IMR-90 (cell line): ENCODE measurements around the gene CAB39. TPM values are rescaled to one million over a fixed set of nuclear protein-coding genes. Genes with fewer than 3 reads are reported as not detected.

Experiments used
- ATAC-seq: fragments of 200-7000 bp; cut with Tn5 transposase; 2 replicates; pipeline ENCODE4 v1.9.1; 2020; ENCODE audit warnings: low read depth, mild to moderate bottlenecking, moderate library complexity
- BruUV-seq: library from RNA; stranded (reverse); fragments of 400-500 nt; replicated peaks from 2 replicates; lab custom pipeline; 2021; lab: Mats Ljungman, UMichigan
- CTCF ChIA-PET: fragments of 300-600 bp; formaldehyde crosslinking; extraction: SDS; loops from one replicate; lab custom pipeline; 2021; ENCODE audit warnings: antibody characterized with exemption; lab: Yijun Ruan, JAX
- POLR2A ChIA-PET: fragments of 300-600 bp; sonication (Branson Sonifier 250); formaldehyde crosslinking; loops from one replicate; lab custom pipeline; 2022; ENCODE audit warnings: antibody characterized with exemption; ENCODE audit not compliant: unreplicated experiment; lab: Charles Lee
- DNase-seq: peaks from one replicate; pipeline ENCODE4 v3.0.0; 2013
- H2AFZ ChIP-seq: replicated peaks from 2 replicates; pipeline ENCODE3; 2013; ENCODE audit warnings: low read length, mild to moderate bottlenecking; ENCODE audit not compliant: poor library complexity
- H2AK5ac ChIP-seq: 2 replicates; pipeline ENCODE4 v1.6.1; 2013; ENCODE audit warnings: low read depth, low read length, inconsistent platforms
- H2AK9ac ChIP-seq: replicated peaks from 2 replicates; pipeline ENCODE3; 2013; ENCODE audit warnings: mild to moderate bottlenecking, low read depth, low read length, moderate library complexity; ENCODE audit not compliant: poor library complexity
- H2BK120ac ChIP-seq: 2 replicates; pipeline ENCODE4 v1.6.1; 2013; ENCODE audit warnings: low read depth, low read length, inconsistent platforms
- H2BK15ac ChIP-seq: 3 replicates; pipeline ENCODE4 v1.6.1; 2013; ENCODE audit warnings: low read depth, low read length, inconsistent platforms
- H2BK20ac ChIP-seq: 2 replicates; pipeline ENCODE4 v1.6.1; 2013; ENCODE audit warnings: low read depth, mild to moderate bottlenecking, inconsistent platforms, low read length, moderate library complexity
- H2BK5ac ChIP-seq: 2 replicates; pipeline ENCODE4 v1.6.1; 2013; ENCODE audit warnings: mild to moderate bottlenecking, low read depth, low read length, inconsistent platforms; ENCODE audit not compliant: poor library complexity, severe bottlenecking
- H3K14ac ChIP-seq: replicated peaks from 2 replicates; pipeline ENCODE4 v1.6.1; 2013; ENCODE audit warnings: low read depth, low read length, inconsistent platforms
- H3K18ac ChIP-seq: 2 replicates; pipeline ENCODE4 v1.6.1; 2013; ENCODE audit warnings: low read depth, low read length, control low read depth
- H3K23ac ChIP-seq: 2 replicates; pipeline ENCODE4 v1.6.1; 2013; ENCODE audit warnings: low read depth, low read length, inconsistent platforms
- H3K27ac ChIP-seq: 2 replicates; pipeline ENCODE4 v1.5.1; 2013; ENCODE audit warnings: mild to moderate bottlenecking, control low read depth, low read length; ENCODE audit not compliant: insufficient read depth
- H3K27me3 ChIP-seq: 2 replicates; pipeline ENCODE4 v1.6.1; 2013; ENCODE audit warnings: low read length; ENCODE audit not compliant: control insufficient read depth, insufficient read depth
- H3K36me3 ChIP-seq: 2 replicates; pipeline ENCODE4 v1.6.1; 2013; ENCODE audit warnings: low read length, mixed read lengths; ENCODE audit not compliant: control insufficient read depth, insufficient read depth
- H3K4ac ChIP-seq: 2 replicates; pipeline ENCODE4 v1.6.1; 2013; ENCODE audit warnings: low read depth, low read length, inconsistent platforms
- H3K4me1 ChIP-seq: 2 replicates; pipeline ENCODE4 v1.6.1; 2013; ENCODE audit warnings: low read length, mixed read lengths; ENCODE audit not compliant: control insufficient read depth, insufficient read depth
- H3K4me2 ChIP-seq: 2 replicates; pipeline ENCODE4 v1.6.1; 2013; ENCODE audit warnings: low read depth, mild to moderate bottlenecking, control low read depth, low read length, moderate library complexity
- H3K4me3 ChIP-seq: 2 replicates; pipeline ENCODE4 v1.5.1; 2013; ENCODE audit warnings: low read depth, mild to moderate bottlenecking, control low read depth, low read length, moderate library complexity; ENCODE audit not compliant: insufficient read depth
- H3K56ac ChIP-seq: 2 replicates; pipeline ENCODE4 v1.6.1; 2013; ENCODE audit warnings: low read length, inconsistent platforms; ENCODE audit not compliant: insufficient read depth; ENCODE audit errors: extremely low read depth
- H3K79me1 ChIP-seq, 2 experiments: 2 replicates each; pipeline ENCODE4 v1.6.1; 2013; ENCODE audit warnings: low read length in 2 of 2, inconsistent platforms in 1 of 2, low read depth in 1 of 2
- H3K9ac ChIP-seq: 2 replicates; pipeline ENCODE4 v1.6.1; 2013; ENCODE audit warnings: low read depth, low read length, control low read depth
- H3K9me1 ChIP-seq: 2 replicates; pipeline ENCODE4 v1.6.1; 2013; ENCODE audit warnings: low read length, inconsistent platforms; ENCODE audit not compliant: insufficient read depth
- H3K9me3 ChIP-seq: 2 replicates; pipeline ENCODE4 v1.6.1; 2013; ENCODE audit warnings: low read length; ENCODE audit not compliant: control insufficient read depth, insufficient read depth
- H4K20me1 ChIP-seq: 2 replicates; pipeline ENCODE4 v1.6.1; 2013; ENCODE audit warnings: low read length, inconsistent platforms; ENCODE audit not compliant: insufficient read depth
- H4K5ac ChIP-seq: 2 replicates; pipeline ENCODE4 v1.6.1; 2013; ENCODE audit warnings: mild to moderate bottlenecking, low read depth, low read length, control low read depth
- H4K8ac ChIP-seq, 2 experiments: 2 replicates each; pipeline ENCODE4 v1.6.1; 2013; ENCODE audit warnings: low read depth in 2 of 2, low read length in 2 of 2, control low read depth in 1 of 2, inconsistent platforms in 1 of 2
- H4K91ac ChIP-seq: 2 replicates; pipeline ENCODE4 v1.6.1; 2013; ENCODE audit warnings: low read depth, low read length, inconsistent platforms; ENCODE audit not compliant: insufficient read depth
- BHLHE40 ChIP-seq: fragments of 150-350 bp; IDR thresholded peaks from 2 replicates; pipeline ENCODE4 v1.6.1; 2016; ENCODE audit warnings: mild to moderate bottlenecking, low read depth, low read length
- CEBPB ChIP-seq: IDR thresholded peaks from 2 replicates; pipeline ENCODE4 v1.6.1; 2012; ENCODE audit warnings: low read depth, low read length, improper control_type of control experiment
- FOS ChIP-seq: fragments of 150-350 bp; IDR thresholded peaks from 2 replicates; pipeline ENCODE4 v1.6.1; 2016; ENCODE audit warnings: low read depth, low read length
- MAFK ChIP-seq: IDR thresholded peaks from 2 replicates; pipeline ENCODE4 v1.6.1; 2012; ENCODE audit warnings: low read depth, low read length, improper control_type of control experiment
- MAZ ChIP-seq: IDR thresholded peaks from 2 replicates; pipeline ENCODE4 v1.6.1; 2012; ENCODE audit warnings: low read depth, mild to moderate bottlenecking, low read length, improper control_type of control experiment, moderate library complexity, borderline replicate concordance
- NFE2L2 ChIP-seq: fragments of 150-350 bp; IDR thresholded peaks from 2 replicates; pipeline ENCODE4 v1.6.1; 2016; ENCODE audit warnings: low read depth, mild to moderate bottlenecking, low read length
- POLR2A ChIP-seq: IDR thresholded peaks from 2 replicates; pipeline ENCODE4 v1.6.1; 2012; ENCODE audit warnings: mild to moderate bottlenecking, low read depth, low read length
- RCOR1 ChIP-seq: IDR thresholded peaks from 2 replicates; pipeline ENCODE4 v1.6.1; 2012; ENCODE audit warnings: mild to moderate bottlenecking, low read length, improper control_type of control experiment; ENCODE audit not compliant: insufficient replicate concordance
- RFX5 ChIP-seq: IDR thresholded peaks from 2 replicates; pipeline ENCODE4 v1.8.0; 2012; ENCODE audit warnings: low read depth, mild to moderate bottlenecking, low read length, moderate library complexity
- SMC3 ChIP-seq: fragments of 150-350 bp; IDR thresholded peaks from 2 replicates; pipeline ENCODE4 v1.6.1; 2016; ENCODE audit warnings: low read depth, mild to moderate bottlenecking, antibody characterized with exemption, low read length, moderate library complexity
- WGBS, 2 experiments: methylation state at CpG; one replicate each; pipeline versions ENCODE4 v1.1.5 to v1.1.7; 2013; ENCODE audit warnings: missing lambda C conversion rate in 2 of 2; ENCODE audit not compliant: insufficient read length in 1 of 2; ENCODE audit errors: extremely low coverage in 2 of 2; 5-methylcytosine and 5-hydroxymethylcytosine counted together
- dilution Hi-C: fragments of 300-500 bp; cut with HindIII; formaldehyde crosslinking; loops from one replicate; pipeline ENCODE4 v1.14.3; 2018; ENCODE audit warnings: low sequenced_read_pairs; ENCODE audit not compliant: unreplicated experiment
- in situ Hi-C: fragments of 300-500 bp; cut with MboI; formaldehyde crosslinking; loops from 3 replicates; pipeline ENCODE4 v1.14.3; 2019; ENCODE audit warnings: low sequenced_read_pairs, inconsistent platforms, mixed read lengths
- intact Hi-C: fragments of 100-400 bp; cut with micrococcal nuclease; formaldehyde crosslinking; loops from 2 replicates; pipeline ENCODE4 v1.10.0; 2022
- polyA plus RNA-seq, 3 experiments: library from polyadenylated mRNA; depleted of rRNA; stranded (reverse); fragments of >200 nt; gene quantifications; 2 replicates each; pipeline ENCODE4 v1.2.3, GENCODE V29; 2012; ENCODE audit warnings: low replicate concordance in 1 of 3
- total RNA-seq: library from RNA; depleted of rRNA; stranded (reverse); fragments of >200 nt; gene quantifications from 2 replicates; pipeline ENCODE4 v1.2.3, GENCODE V29; 2012
- TF ChIP-seq, protein P1 (sequence below): fragments of 150-350 bp; IDR thresholded peaks from 2 replicates; pipeline ENCODE4 v1.6.1; 2017; ENCODE audit warnings: mild to moderate bottlenecking, antibody characterized with exemption, low read length, low read depth
- TF ChIP-seq, protein P2 (sequence below): conservative IDR thresholded peaks from 2 replicates; pipeline ENCODE4 v1.5.1; 2012; ENCODE audit warnings: mild to moderate bottlenecking, low read depth, low read length, improper control_type of control experiment

CAB39 gene
- total and polyA plus RNA-seq, 2 of the 4 experiments (the other 2 are of a cell fraction), result 38.2 to 71.7 TPM

GRCh38 chr2:230823264-230823964 lies 110.8 kb downstream of the CAB39 start (continued):
- TF ChIP-seq, protein P1, sequence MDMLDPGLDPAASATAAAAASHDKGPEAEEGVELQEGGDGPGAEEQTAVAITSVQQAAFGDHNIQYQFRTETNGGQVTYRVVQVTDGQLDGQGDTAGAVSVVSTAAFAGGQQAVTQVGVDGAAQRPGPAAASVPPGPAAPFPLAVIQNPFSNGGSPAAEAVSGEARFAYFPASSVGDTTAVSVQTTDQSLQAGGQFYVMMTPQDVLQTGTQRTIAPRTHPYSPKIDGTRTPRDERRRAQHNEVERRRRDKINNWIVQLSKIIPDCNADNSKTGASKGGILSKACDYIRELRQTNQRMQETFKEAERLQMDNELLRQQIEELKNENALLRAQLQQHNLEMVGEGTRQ, result no peak

DNA sequence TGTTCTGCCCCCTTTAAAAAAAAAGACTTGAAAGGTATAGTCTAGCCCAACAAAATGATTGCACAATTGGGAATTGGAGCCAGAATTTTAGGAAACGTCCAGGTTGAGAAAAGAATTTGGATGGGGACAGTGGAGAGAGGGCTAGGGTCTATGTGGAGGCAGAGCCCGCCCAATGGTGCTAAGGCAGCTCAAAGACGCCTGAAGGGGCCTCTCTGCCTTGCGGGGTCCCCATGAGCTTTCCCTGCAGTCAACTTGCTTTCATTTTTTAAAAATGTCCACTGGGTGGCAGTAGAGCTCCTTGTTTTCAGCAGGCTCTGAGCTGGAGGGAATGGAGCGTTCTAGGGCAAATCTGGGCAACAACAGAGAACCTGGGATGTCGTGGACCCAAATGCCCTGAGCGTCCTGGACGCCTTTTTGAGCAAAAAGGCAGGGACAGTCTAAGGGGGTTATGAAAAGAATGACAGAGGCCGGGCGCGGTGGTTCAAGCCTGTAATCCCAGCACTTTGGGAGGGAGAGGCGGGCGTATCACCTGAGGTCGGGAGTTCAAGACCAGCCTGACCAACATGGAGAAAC lies 111.8 kb downstream of the CAB39 start:
- H3K79me1 ChIP-seq, result no peaks in the 10 kb centered on the region
- peak; percentile 79 for TF ChIP-seq CEBPB
- TF ChIP-seq MAZ, result no peak
- TF ChIP-seq, protein P1, result no peak
- TF ChIP-seq FOS, result no peak
- TF ChIP-seq NFE2L2, result no peak
- TF ChIP-seq, protein P2, sequence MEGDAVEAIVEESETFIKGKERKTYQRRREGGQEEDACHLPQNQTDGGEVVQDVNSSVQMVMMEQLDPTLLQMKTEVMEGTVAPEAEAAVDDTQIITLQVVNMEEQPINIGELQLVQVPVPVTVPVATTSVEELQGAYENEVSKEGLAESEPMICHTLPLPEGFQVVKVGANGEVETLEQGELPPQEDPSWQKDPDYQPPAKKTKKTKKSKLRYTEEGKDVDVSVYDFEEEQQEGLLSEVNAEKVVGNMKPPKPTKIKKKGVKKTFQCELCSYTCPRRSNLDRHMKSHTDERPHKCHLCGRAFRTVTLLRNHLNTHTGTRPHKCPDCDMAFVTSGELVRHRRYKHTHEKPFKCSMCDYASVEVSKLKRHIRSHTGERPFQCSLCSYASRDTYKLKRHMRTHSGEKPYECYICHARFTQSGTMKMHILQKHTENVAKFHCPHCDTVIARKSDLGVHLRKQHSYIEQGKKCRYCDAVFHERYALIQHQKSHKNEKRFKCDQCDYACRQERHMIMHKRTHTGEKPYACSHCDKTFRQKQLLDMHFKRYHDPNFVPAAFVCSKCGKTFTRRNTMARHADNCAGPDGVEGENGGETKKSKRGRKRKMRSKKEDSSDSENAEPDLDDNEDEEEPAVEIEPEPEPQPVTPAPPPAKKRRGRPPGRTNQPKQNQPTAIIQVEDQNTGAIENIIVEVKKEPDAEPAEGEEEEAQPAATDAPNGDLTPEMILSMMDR, result peak; percentile 69
- no peak for TF ChIP-seq MAFK
- peak; percentile 52 for TF ChIP-seq SMC3
- no peak for TF ChIP-seq RFX5
- no peak for TF ChIP-seq RCOR1
- no peak for TF ChIP-seq POLR2A
- no peak for TF ChIP-seq BHLHE40

More for the DNA sequence above, 111.8 kb downstream of the CAB39 start:
- Histone ChIP-seq H3K27ac (no peak overlapping the region), H4K5ac (no peak overlapping the region), H3K9me1 (no peaks in the 10 kb centered on the region), H3K18ac (no peak overlapping the region), H3K4me3 (peak overlapping the region; percentile 46), H2BK120ac (no peak overlapping the region), H4K91ac (no peak overlapping the region), H3K23ac (no peak overlapping the region), H3K9ac (peak overlapping the region; percentile 80), H3K4me1 (no peaks in the 10 kb centered on the region), H2AK5ac (no peak overlapping the region), H2AK9ac (peak overlapping the region; percentile 11), H3K36me3 (peaks cover 3% of the 10 kb centered on the region), H3K14ac (no peak overlapping the region), H3K56ac (no peak overlapping the region), H4K8ac (no peak overlapping the region; a peak in 1 of 4 replicates), H2AFZ (peak overlapping the region; percentile 85), H3K9me3 (no peaks in the 10 kb centered on the region; the same call in 1 of the 2 replicates), H2BK5ac (no peak overlapping the region), H2BK20ac (no peak overlapping the region), H3K27me3 (peaks cover 20% of the 10 kb centered on the region), H4K20me1 (no peaks in the 10 kb centered on the region), H2BK15ac (no peak overlapping the region), H3K4me2 (peak overlapping the region; percentile 89), H3K4ac (no peak overlapping the region)
- BruUV-seq, result no TSS peak
- intact Hi-C loops, result loop anchor here (1.0 to 2.0 kb wide), 3 partner anchors 78 to 229 kb away; no protein-coding TSS in a partner anchor
- POLR2A ChIA-PET, result no interaction called here
- DNase-seq (peak; percentile 81), ATAC-seq (peak; percentile 90)
- CTCF ChIA-PET, result interaction anchor here (0.6 to 1.9 kb wide), 12 partner anchors 8 to 717 kb away, joined by 3 to 12 read pairs (median 4); no protein-coding TSS in a partner anchor
- dilution Hi-C loops, result no loop called here
- WGBS, 2 experiments, result 0% methylated on average over 5 of the region's 14 CpGs; no CpG with 5 or more reads in 1 of the 2 experiments
- in situ Hi-C loops, result loop anchor here (25.0 kb wide), 3 partner anchors 412 to 812 kb away; partner anchors contain the start of genes SP100 and SP110
